Fibroblast of skin of right biceps (primary cell): ENCODE data around the gene ATP1B3.
"Not testable (repeated sequence)": the region's sequence is repeated elsewhere in the genome, so short reads cannot be mapped to it uniquely, and the experiment has no call there.

Experiments used
- DNase-seq: peaks from one replicate; pipeline ENCODE4 v3.0.0-alpha.2; 2013

Gene ATP1B3

GRCh38 chr3:141909408-141909807 lies 33.0 kb downstream of the ATP1B3 start:
- no peak for DNase-seq

GRCh38 chr3:141909986-141910385 lies 33.5 kb downstream of the ATP1B3 start:
- DNase-seq: not testable (repeated sequence)

GRCh38 chr3:141913150-141913811 lies 36.8 kb downstream of the ATP1B3 start:
- DNase-seq: peak; percentile 61

GRCh38 chr3:141914311-141914710 lies 37.9 kb downstream of the ATP1B3 start:
- DNase-seq: no peak

GRCh38 chr3:141915016-141915415 lies 38.6 kb downstream of the ATP1B3 start:
- peak; percentile 35 for DNase-seq

- peak; percentile 41 for DNase-seq
Measured at GRCh38 chr3:141915766-141916165, 39.3 kb downstream of the ATP1B3 start.

- DNase-seq: no peak
Measured at GRCh38 chr3:141920701-141921100, 44.3 kb downstream of the ATP1B3 start.

GRCh38 chr3:141921316-141921715 lies 44.9 kb downstream of the ATP1B3 start:
- no peak for DNase-seq

GRCh38 chr3:141925677-141926076 lies 49.2 kb downstream of the ATP1B3 start:
- not testable (repeated sequence) for DNase-seq

- no peak for DNase-seq
Measured at GRCh38 chr3:141926929-141927328, 50.5 kb downstream of the ATP1B3 start.

- no peak for DNase-seq
Measured at GRCh38 chr3:141928631-141929270, 52.3 kb downstream of the ATP1B3 start.

GRCh38 chr3:141929341-141929995 lies 53.0 kb downstream of the ATP1B3 start:
- DNase-seq: no peak

- DNase-seq: no peak
Measured at GRCh38 chr3:141930801-141931200, 54.4 kb downstream of the ATP1B3 start.

- DNase-seq: no peak
Measured at GRCh38 chr3:141933421-141934300, 57.2 kb downstream of the ATP1B3 start.

- DNase-seq: no peak
Measured at GRCh38 chr3:141934354-141934753, 57.9 kb downstream of the ATP1B3 start.

- DNase-seq: no peak
Measured at GRCh38 chr3:141938011-141938500, 61.6 kb downstream of the ATP1B3 start.

GRCh38 chr3:141939759-141940158 lies 63.3 kb downstream of the ATP1B3 start:
- no peak for DNase-seq

GRCh38 chr3:141940194-141940776 lies 63.8 kb downstream of the ATP1B3 start:
- DNase-seq: peak; percentile 78

GRCh38 chr3:141941093-141941492 lies 64.7 kb downstream of the ATP1B3 start:
- no peak for DNase-seq

GRCh38 chr3:141942006-141942405 lies 65.6 kb downstream of the ATP1B3 start:
- DNase-seq: no peak

- DNase-seq: no peak
Measured at GRCh38 chr3:141945726-141946485, 69.5 kb downstream of the ATP1B3 start.

GRCh38 chr3:141949399-141949798 lies 73.0 kb downstream of the ATP1B3 start:
- DNase-seq: no peak
